MM.1S (cell line): ENCODE measurements around the gene ATF7IP2.

Experiments used
- DNase-seq: peaks from one replicate; pipeline ENCODE4 v3.0.0-alpha.2; 2015
- H2AFZ ChIP-seq: fragments of 300-600 bp; sonication (generic); 2 replicates; pipeline ENCODE4 v1.6.0; 2016; ENCODE audit warnings: antibody characterized with exemption, low read length
- H3F3A ChIP-seq: fragments of 300-600 bp; sonication (generic); 2 replicates; pipeline ENCODE4 v1.6.1; 2016; ENCODE audit warnings: mild to moderate bottlenecking, antibody characterized with exemption, low read length, moderate library complexity, mixed read lengths; ENCODE audit not compliant: insufficient read depth
- H3K27ac ChIP-seq: fragments of 300-600 bp; sonication (generic); 2 replicates; pipeline ENCODE4 v1.5.1; 2016; ENCODE audit warnings: mild to moderate bottlenecking, low read length
- H3K27me3 ChIP-seq: fragments of 300-600 bp; sonication (generic); replicated peaks from 2 replicates; pipeline ENCODE4 v1.6.0; 2016; ENCODE audit warnings: low read length; ENCODE audit not compliant: insufficient read depth
- H3K36me3 ChIP-seq: fragments of 300-600 bp; sonication (generic); replicated peaks from 2 replicates; pipeline ENCODE4 v1.6.1; 2016; ENCODE audit warnings: mild to moderate bottlenecking, low read length, mixed read lengths; ENCODE audit not compliant: insufficient read depth
- H3K4me1 ChIP-seq: fragments of 300-600 bp; sonication (generic); 2 replicates; pipeline ENCODE4 v1.6.1; 2016; ENCODE audit warnings: low read length, mixed read lengths
- H3K4me2 ChIP-seq: fragments of 300-600 bp; sonication (generic); 2 replicates; pipeline ENCODE4 v1.6.0; 2016; ENCODE audit warnings: low read depth, low read length
- H3K4me3 ChIP-seq: fragments of 300-600 bp; sonication (generic); 2 replicates; pipeline ENCODE4 v1.5.1; 2016; ENCODE audit warnings: low read length, mixed read lengths
- H3K79me2 ChIP-seq: fragments of 300-600 bp; sonication (generic); 2 replicates; pipeline ENCODE4 v1.6.1; 2016; ENCODE audit warnings: mixed run types, low read length, mixed read lengths
- H3K9ac ChIP-seq: fragments of 300-600 bp; sonication (generic); 2 replicates; pipeline ENCODE4 v1.6.1; 2016; ENCODE audit warnings: low read length, mixed read lengths
- H3K9me2 ChIP-seq: fragments of 300-600 bp; sonication (generic); replicated peaks from 2 replicates; pipeline ENCODE4 v1.6.1; 2016; ENCODE audit warnings: mild to moderate bottlenecking, low read length, mixed read lengths; ENCODE audit not compliant: insufficient read depth
- H3K9me3 ChIP-seq: fragments of 300-600 bp; sonication (generic); replicated peaks from 2 replicates; pipeline ENCODE4 v1.6.1; 2016; ENCODE audit warnings: mild to moderate bottlenecking, low read length, mixed read lengths; ENCODE audit not compliant: insufficient read depth
- H4K20me1 ChIP-seq: fragments of 300-600 bp; sonication (generic); 2 replicates; pipeline ENCODE4 v1.6.1; 2016; ENCODE audit warnings: mild to moderate bottlenecking, low read length, moderate library complexity, mixed read lengths; ENCODE audit not compliant: insufficient read depth
- EZH2 ChIP-seq: fragments of 300-600 bp; sonication (generic); optimal IDR thresholded peaks from 2 replicates; pipeline ENCODE3; 2017; ENCODE audit warnings: low read depth, mild to moderate bottlenecking, antibody characterized with exemption, low read length, mixed read lengths
- EZH2phosphoT487 ChIP-seq: fragments of 300-600 bp; sonication (generic); IDR thresholded peaks from 2 replicates; pipeline ENCODE4 v1.6.1; 2018; ENCODE audit warnings: antibody characterized with exemption, low read length
- TF ChIP-seq, protein P1 (sequence below): fragments of 300-600 bp; sonication (generic); IDR thresholded peaks from 2 replicates; pipeline ENCODE4 v1.5.1; 2016; ENCODE audit warnings: antibody characterized with exemption, low read length, mixed read lengths

The ATF7IP2 gene

DNA sequence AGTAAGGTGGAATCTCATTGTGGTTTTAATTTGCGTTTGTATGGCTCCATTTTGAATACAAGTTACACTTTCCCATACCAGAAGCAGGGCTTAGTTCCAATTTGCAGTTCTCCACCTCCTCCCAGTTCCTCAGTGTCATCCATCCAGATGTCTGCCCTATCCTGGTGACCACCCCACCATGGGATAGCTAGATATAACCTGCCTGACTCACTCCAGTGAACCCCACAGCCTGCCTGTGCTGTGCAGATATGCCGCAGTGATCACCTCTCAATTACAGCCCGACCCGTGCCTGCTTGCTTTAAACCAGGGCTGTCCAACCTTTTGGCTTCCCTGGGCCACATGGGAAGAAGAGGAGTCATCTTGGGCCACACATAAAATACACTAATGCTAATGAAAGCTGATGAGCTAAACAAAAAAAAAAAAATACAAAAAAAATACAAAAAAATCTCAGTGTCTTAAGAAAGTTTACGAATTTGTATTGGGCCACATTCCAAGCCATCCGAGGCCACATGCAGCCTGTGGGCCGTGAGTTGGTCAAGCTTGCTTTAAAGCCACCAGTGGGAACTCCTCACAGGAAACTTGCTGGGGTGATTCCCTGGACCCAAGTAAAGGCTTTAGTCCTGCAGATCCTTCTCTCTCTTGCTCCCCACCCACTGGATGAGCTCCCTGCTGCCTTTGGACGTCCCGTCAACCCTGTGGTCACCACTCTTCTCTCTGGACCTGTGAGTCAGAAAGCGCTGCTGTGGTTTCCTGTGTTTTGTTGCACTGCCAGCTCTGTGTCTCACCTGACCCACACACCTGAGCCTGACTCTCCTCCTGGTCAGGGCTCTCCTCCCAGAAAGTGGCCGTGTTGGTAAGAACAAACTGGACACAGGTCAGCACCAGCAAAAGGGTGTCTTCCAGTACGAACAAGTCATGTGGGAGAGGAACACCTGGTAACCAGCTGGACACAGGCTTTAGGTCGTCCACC, 111.6 kb downstream of the ATF7IP2 start:
- TF ChIP-seq, protein P1, sequence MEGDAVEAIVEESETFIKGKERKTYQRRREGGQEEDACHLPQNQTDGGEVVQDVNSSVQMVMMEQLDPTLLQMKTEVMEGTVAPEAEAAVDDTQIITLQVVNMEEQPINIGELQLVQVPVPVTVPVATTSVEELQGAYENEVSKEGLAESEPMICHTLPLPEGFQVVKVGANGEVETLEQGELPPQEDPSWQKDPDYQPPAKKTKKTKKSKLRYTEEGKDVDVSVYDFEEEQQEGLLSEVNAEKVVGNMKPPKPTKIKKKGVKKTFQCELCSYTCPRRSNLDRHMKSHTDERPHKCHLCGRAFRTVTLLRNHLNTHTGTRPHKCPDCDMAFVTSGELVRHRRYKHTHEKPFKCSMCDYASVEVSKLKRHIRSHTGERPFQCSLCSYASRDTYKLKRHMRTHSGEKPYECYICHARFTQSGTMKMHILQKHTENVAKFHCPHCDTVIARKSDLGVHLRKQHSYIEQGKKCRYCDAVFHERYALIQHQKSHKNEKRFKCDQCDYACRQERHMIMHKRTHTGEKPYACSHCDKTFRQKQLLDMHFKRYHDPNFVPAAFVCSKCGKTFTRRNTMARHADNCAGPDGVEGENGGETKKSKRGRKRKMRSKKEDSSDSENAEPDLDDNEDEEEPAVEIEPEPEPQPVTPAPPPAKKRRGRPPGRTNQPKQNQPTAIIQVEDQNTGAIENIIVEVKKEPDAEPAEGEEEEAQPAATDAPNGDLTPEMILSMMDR = no peak
- TF ChIP-seq EZH2 (no peak), EZH2phosphoT487 (no peak)
- DNase-seq = no peak

DNA sequence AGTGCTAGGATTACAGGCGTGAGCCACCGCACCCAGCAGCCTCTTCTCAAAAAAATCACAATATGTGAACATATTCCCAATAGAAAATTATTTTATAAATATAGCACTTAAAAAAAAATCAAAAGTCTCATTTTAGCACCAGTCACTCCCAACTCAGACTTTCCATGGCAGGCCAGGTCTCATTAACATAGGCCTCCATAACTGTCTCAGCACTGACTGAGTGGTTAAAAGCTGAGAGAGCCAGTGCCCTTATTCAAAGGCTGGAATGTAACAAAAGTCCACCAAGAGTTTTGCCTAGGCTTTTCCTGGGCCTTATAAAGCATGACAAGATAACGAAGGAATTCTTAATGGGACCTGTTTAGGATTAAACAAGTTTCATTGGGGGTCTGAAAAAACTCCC, 114.7 kb downstream of the ATF7IP2 start:
- no peak overlapping the region for H3K9ac ChIP-seq
- no peak for TF ChIP-seq EZH2phosphoT487
- H3K9me2 ChIP-seq = no peaks in the 10 kb centered on the region
- no peak overlapping the region for H3K27ac ChIP-seq
- no peak overlapping the region for H3K4me3 ChIP-seq
- H3K79me2 ChIP-seq = no peaks in the 10 kb centered on the region
- H3K36me3 ChIP-seq = no peaks in the 10 kb centered on the region
- H3K9me3 ChIP-seq = no peaks in the 10 kb centered on the region
- no peak for DNase-seq
- no peaks in the 10 kb centered on the region for H4K20me1 ChIP-seq
- no peak overlapping the region for H3K4me2 ChIP-seq
- no peaks in the 10 kb centered on the region for H3K27me3 ChIP-seq
- no peak overlapping the region for H2AFZ ChIP-seq
- no peaks in the 10 kb centered on the region for H3K4me1 ChIP-seq
- no peaks in the 10 kb centered on the region for H3F3A ChIP-seq

More for the DNA sequence above, 111.6 kb downstream of the ATF7IP2 start:
- Histone ChIP-seq H3K9me3 (no peaks in the 10 kb centered on the region), H3K79me2 (no peaks in the 10 kb centered on the region), H3K27me3 (no peaks in the 10 kb centered on the region), H2AFZ (no peak overlapping the region), H3K4me1 (no peaks in the 10 kb centered on the region), H3F3A (no peaks in the 10 kb centered on the region), H3K27ac (no peak overlapping the region), H3K4me3 (no peak overlapping the region), H3K9ac (no peak overlapping the region), H3K36me3 (no peaks in the 10 kb centered on the region), H4K20me1 (no peaks in the 10 kb centered on the region), H3K4me2 (no peak overlapping the region), H3K9me2 (no peaks in the 10 kb centered on the region)

DNA sequence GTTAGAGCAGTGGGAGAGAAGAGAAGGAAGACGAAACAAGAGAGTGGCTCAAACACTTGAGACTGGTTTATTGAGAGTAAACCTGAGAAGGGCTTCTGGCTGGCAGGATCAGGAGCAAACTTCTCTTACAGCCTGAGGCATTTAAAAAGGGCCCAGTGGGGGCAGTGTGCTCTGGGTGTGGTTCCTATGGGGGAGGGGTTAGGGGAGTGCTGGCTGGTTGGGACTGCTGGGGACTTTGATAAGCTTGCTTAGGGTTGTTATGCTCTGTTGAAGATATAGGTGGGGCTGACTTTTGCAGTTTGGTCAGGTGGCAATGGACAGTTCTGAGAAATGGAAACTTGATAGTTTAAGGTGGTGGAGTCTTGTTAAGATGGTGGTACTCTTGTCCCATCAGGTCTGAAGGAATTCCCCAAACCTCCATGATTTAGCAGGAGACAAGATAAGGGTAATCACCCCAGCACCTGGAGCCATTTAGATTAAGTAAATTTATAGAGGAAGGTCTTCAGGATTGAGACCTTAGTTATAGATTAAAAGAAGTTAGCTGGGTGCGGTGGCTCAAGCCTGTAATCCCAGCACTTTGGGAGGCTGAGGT, 115.3 kb downstream of the ATF7IP2 start:
- Histone ChIP-seq H4K20me1 (no peaks in the 10 kb centered on the region), H2AFZ (no peak overlapping the region), H3K36me3 (no peaks in the 10 kb centered on the region), H3K9me2 (no peaks in the 10 kb centered on the region), H3K4me2 (no peak overlapping the region), H3K9me3 (no peaks in the 10 kb centered on the region), H3K27ac (no peak overlapping the region), H3K4me3 (no peak overlapping the region), H3K9ac (no peak overlapping the region), H3F3A (no peaks in the 10 kb centered on the region), H3K79me2 (no peaks in the 10 kb centered on the region), H3K4me1 (no peaks in the 10 kb centered on the region), H3K27me3 (no peaks in the 10 kb centered on the region)
- no peak for TF ChIP-seq EZH2phosphoT487
- TF ChIP-seq EZH2 = no peak
- TF ChIP-seq, protein P1 = no peak
- no peak for DNase-seq

DNA sequence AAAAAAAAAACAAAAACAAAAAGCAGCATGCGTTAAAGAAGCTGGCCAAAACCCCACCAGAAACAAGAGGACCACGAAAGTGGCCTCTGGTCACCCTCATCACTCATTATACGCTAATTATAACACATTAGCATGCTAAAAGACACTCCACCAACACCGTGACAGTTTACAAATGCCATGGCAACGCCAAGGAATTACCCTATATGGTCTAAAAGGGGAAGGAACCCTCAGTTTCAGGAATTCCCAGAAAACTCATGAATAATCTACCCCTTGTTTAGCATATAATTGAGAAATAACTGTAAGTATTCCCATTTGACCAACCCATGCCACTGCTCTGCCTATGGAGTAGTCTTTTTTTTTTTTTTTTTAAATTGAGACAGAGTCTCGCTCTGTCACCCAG, 116.9 kb downstream of the ATF7IP2 start:
- no peak overlapping the region for H3K4me2 ChIP-seq
- H3K4me3 ChIP-seq = no peak overlapping the region
- no peak overlapping the region for H3K27ac ChIP-seq
- no peaks in the 10 kb centered on the region for H3K36me3 ChIP-seq
- no peaks in the 10 kb centered on the region for H3F3A ChIP-seq
- H3K27me3 ChIP-seq = no peaks in the 10 kb centered on the region
- no peaks in the 10 kb centered on the region for H4K20me1 ChIP-seq
- no peak overlapping the region for H2AFZ ChIP-seq
- H3K9me3 ChIP-seq = no peaks in the 10 kb centered on the region
- TF ChIP-seq EZH2 (no peak), EZH2phosphoT487 (no peak)
- TF ChIP-seq, protein P1 = no peak
- H3K79me2 ChIP-seq = no peaks in the 10 kb centered on the region
- no peak overlapping the region for H3K9ac ChIP-seq
- DNase-seq = no peak
- no peaks in the 10 kb centered on the region for H3K4me1 ChIP-seq
- H3K9me2 ChIP-seq = no peaks in the 10 kb centered on the region
